ENCODE data around the gene JAGN1. TPM values are rescaled to one million over a fixed set of nuclear protein-coding genes. Genes with fewer than 3 reads are reported as not detected.

JAGN1 gene
- total RNA-seq (10 to 100 TPM; 16.3 to 24.5 (median 19.6) TPM), polyA plus RNA-seq (10 to 100 TPM; 25.9 to 27.1 TPM)

- peaks cover 0 to 11% (median 3%) of the 10 kb centered on the region in 3 donors for H3K4me1 ChIP-seq
- no peak for FAIRE-seq
- TF ChIP-seq CTCF (IDR thresholded peaks at IDR 0.05), result no peak
- peaks cover 0 to 5% (median 0%) of the 10 kb centered on the region in 3 donors for H3K36me3 ChIP-seq
- WGBS, 2 donors, result 0% methylated on average over 59 to 62 of the region's 62 CpGs
- intact Hi-C loops (cut with DNase I), result no loop called here
- no peaks in the 10 kb centered on the region for H3K9me3 ChIP-seq
- peak; percentile 98 to 99 (median 98) for ATAC-seq
- H3K27me3 ChIP-seq, result no peaks in the 10 kb centered on the region
- H3K4me3 ChIP-seq, result peak within 1 kb of the TSS; percentile 66 to 99 (median 98)
- DNase-seq, result peak; percentile 84 to 95 (median 88)
- H3K27ac ChIP-seq, result peak within 1 kb of the TSS; percentile 49 to 94 (median 88)
Measured at GRCh38 chr3:9890249-9891071, at the start of gene JAGN1. Gene JAGN1 (plus strand): TSS chr3:9890610. CDS start chr3:9890723, 113 bp downstream.

GRCh38 chr3:9841015-9841414 lies 49.4 kb upstream of the JAGN1 start:
- Histone ChIP-seq H3K27ac (no peak overlapping the region), H3K4me3 (no peak overlapping the region), H3K4me1 (peaks cover 0 to 15% (median 5%) of the 10 kb centered on the region in 3 donors), H3K9me3 (no peaks in the 10 kb centered on the region), H3K36me3 (peaks cover 0 to 15% (median 0%) of the 10 kb centered on the region in 3 donors), H3K27me3 (no peaks in the 10 kb centered on the region)
- FAIRE-seq (no peak), DNase-seq (no peak), ATAC-seq (no peak)
- no peak for TF ChIP-seq CTCF (IDR thresholded peaks at IDR 0.05)
- WGBS, 2 donors, result 83 to 84% methylated on average over 8 of the region's 8 CpGs
- intact Hi-C loops (cut with DNase I), result no loop called here

- Histone ChIP-seq H3K36me3 (peaks cover 0 to 15% (median 0%) of the 10 kb centered on the region in 3 donors), H3K27me3 (no peaks in the 10 kb centered on the region), H3K27ac (peak within 1 kb of the TSS; percentile 9 to 64 (median 59)), H3K4me3 (peak within 1 kb of the TSS; percentile 40 to 64 (median 60)), H3K9me3 (no peaks in the 10 kb centered on the region), H3K4me1 (peaks cover 0 to 7% (median 5%) of the 10 kb centered on the region in 3 donors)
- intact Hi-C loops (cut with DNase I), result no loop called here
- WGBS, 2 donors, result 0% methylated on average over 39 to 42 of the region's 42 CpGs
- FAIRE-seq, result no peak
- peak; percentile 99 to 100 (median 100) for ATAC-seq
- DNase-seq, result peak; percentile 95 to 100 (median 99)
- no peak for TF ChIP-seq CTCF (IDR thresholded peaks at IDR 0.05)
Measured at GRCh38 chr3:9843715-9844438, 46.5 kb upstream of the JAGN1 start, which contains the start of gene RPUSD3. Gene RPUSD3 (minus strand): TSS chr3:9844008. CDS start chr3:9843990, 18 bp downstream.

GRCh38 chr3:9846231-9846630 lies 44.2 kb upstream of the JAGN1 start:
- Histone ChIP-seq H3K4me3 (no peak overlapping the region), H3K4me1 (peaks cover 0 to 7% (median 5%) of the 10 kb centered on the region in 3 donors), H3K27me3 (no peaks in the 10 kb centered on the region), H3K27ac (no peak overlapping the region), H3K9me3 (no peaks in the 10 kb centered on the region), H3K36me3 (peaks cover 0 to 3% (median 0%) of the 10 kb centered on the region in 3 donors)
- DNase-seq (peak in 1 of 6 donors; percentile 64), FAIRE-seq (no peak), ATAC-seq (no peak)
- intact Hi-C loops (cut with DNase I), result no loop called here
- WGBS, 2 donors, result 74 to 77% methylated on average over 6 of the region's 6 CpGs
- TF ChIP-seq CTCF (IDR thresholded peaks at IDR 0.05), result no peak

Data from pancreas (tissue), 10 donors.